Daoy (cell line): Measurements from ENCODE around the gene GTPBP1. TPM values are rescaled to one million over a fixed set of nuclear protein-coding genes. Genes with fewer than 3 reads are reported as not detected.

Experiments
- total RNA-seq: library from RNA; depleted of rRNA; stranded (reverse); fragments of >200 nt; shearing (Covaris generic); gene quantifications from 2 replicates; pipeline ENCODE4 v1.2.3, GENCODE V29; 2014; rRNA removed

Gene GTPBP1
- total RNA-seq, 1 experiment from 2014 or later: 23.5 TPM

Other genes with a start within 250 kb of the GTPBP1 start
- gene KDELR3, start 237.8 kb upstream of the GTPBP1 start, total RNA-seq: 17.5 and 18.5 TPM in 2 replicates
- 297 and 331 TPM in 2 replicates for gene DDX17, start 199.6 kb upstream of the GTPBP1 start, total RNA-seq
- gene DMC1, start 135.8 kb upstream of the GTPBP1 start, total RNA-seq: 0.06 TPM in 1 of 2 replicates, not detected in the other
- 0.06 and 0.80 TPM in 2 replicates for gene FAM227A, start 49.6 kb upstream of the GTPBP1 start, total RNA-seq
- gene CBY1, start 49.3 kb upstream of the GTPBP1 start, total RNA-seq: 11.9 and 21.8 TPM in 2 replicates
- 70.4 and 79.0 TPM in 2 replicates for gene TOMM22, start 24.0 kb upstream of the GTPBP1 start, total RNA-seq
- gene JOSD1, start 5.0 kb upstream of the GTPBP1 start, total RNA-seq: 45.2 and 51.5 TPM in 2 replicates
- 64.7 and 89.9 TPM in 2 replicates for gene SUN2, start 50.1 kb downstream of the GTPBP1 start, total RNA-seq
- 10.7 and 11.6 TPM in 2 replicates for gene DNAL4, start 88.2 kb downstream of the GTPBP1 start, total RNA-seq
- 1.5 and 3.7 TPM in 2 replicates for gene NPTXR, start 138.1 kb downstream of the GTPBP1 start, total RNA-seq
- gene CBX6, start 166.3 kb downstream of the GTPBP1 start, total RNA-seq: 25.5 and 32.5 TPM in 2 replicates